Non-pigmented ciliary epithelial cell (primary cell): ENCODE data around the gene NOP9.
"Not testable (repeated sequence)": the region's sequence is repeated elsewhere in the genome, so short reads cannot be mapped to it uniquely, and the experiment has no call there.

Experiments used
- DNase-seq: peaks from one replicate; pipeline ENCODE4 v3.0.0-alpha.2; 2010; ENCODE audit warnings: low read depth

The NOP9 gene

DNA sequence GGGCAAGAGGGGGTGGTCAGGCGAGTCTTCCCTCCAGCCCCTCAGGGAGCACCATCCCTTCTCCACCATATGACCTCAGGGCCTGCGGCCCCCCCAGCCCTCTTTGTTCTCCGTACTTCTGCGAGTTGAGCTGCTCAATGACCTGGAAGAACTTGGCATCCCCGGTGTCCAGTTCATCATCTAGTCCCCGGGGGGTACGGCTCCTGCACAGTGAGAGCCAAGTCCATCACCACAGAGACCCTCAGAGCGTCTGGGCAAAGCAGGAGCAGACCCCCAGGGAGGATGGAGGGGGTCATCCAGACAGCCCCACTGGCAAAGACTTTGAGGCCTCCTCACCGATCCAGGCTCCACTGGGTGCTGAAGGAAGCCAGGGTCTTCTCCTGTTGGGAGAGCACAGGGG, 26.3 kb downstream of the NOP9 start:
- no peak for DNase-seq

GRCh38 chr14:24327303-24327702, 27.7 kb downstream of the NOP9 start:
- DNase-seq, result no peak

DNA sequence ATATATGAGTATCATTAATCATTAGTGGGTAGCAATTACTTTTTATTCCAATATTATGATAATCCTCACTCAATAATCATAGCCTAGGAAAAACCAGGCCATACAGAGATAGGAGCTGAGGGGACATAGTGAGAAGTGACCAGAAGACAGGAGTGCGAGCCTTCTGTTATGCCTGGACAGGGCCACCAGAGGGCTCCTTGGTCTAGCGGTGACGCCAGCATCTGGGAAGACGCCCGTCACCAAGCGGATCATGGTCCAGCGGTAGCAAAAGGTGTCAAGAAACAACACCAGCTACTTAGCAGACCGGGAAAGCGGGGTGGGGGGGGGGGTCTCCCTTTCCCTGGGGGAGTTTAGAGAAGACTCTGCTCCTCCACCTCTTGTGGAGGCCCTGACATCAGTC, 28.3 kb downstream of the NOP9 start:
- DNase-seq, result not testable (repeated sequence)

- DNase-seq, result no peak
Measured at GRCh38 chr14:24329073-24329663, 29.5 kb downstream of the NOP9 start.

GRCh38 chr14:24329736-24330135, 30.1 kb downstream of the NOP9 start:
- DNase-seq, result no peak

- DNase-seq, result no peak
Measured at GRCh38 chr14:24330973-24331674, 31.5 kb downstream of the NOP9 start.

DNA sequence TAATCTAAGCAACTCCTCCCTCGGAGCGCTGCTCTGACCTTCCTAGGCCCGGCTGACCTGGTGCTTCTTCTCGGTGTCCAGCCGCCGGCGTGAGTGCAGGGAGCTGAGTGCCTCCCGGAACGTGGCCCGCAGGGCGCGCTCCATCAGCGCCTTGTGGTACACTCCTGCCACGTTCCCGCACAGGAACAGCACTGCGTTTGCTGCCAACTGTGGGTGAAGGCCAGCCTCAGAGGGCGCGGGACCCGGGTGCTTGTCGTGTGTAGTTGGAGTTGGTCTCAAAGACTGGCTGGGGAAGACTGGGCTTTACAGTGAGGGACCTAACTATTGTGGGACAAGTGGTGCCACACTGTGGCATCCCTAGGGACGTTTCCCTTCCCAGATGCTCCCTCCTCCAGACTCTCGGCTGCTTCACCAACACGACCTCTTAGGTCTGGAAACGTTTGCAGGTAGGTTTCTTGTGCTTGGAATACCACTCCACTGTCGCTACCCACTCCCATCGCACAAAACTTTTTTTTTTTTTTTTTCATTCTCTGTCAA, 32.1 kb downstream of the NOP9 start:
- no peak for DNase-seq

DNA sequence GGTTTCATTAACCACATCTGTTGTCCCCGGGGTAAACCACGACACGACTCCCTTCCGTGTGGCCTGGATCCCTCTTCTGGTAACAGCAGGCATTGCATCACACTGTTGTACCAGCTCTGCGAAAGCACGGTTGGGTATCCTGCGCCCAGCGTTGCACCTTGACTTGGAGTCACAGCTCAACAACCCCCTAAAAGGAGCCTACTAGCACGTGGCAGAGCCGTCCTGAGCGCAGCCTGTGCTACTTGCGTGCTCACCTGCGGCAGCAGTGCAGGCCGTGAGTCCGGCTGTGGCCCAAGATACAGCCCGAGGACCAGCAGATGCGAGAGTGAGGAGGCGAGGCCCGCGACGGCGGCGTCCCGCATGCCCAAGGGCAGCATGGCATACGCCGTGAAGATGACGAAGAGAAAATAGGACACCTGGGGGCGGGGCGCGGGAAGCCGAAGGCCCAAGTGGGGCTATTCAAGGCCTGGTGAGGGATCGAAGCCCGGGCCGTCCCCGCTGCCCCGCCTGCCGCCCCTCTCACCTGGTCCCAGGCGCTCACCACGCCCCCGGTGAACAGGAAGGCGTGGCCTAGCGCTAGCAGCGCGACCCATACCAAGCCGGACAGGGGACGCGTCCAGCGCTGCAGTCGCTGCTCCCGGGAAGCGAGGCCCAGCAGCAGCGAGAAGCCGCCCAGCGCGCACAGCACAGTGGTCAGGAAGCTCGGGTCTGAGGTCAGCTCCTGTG, 32.8 kb downstream of the NOP9 start:
- no peak for DNase-seq

DNA sequence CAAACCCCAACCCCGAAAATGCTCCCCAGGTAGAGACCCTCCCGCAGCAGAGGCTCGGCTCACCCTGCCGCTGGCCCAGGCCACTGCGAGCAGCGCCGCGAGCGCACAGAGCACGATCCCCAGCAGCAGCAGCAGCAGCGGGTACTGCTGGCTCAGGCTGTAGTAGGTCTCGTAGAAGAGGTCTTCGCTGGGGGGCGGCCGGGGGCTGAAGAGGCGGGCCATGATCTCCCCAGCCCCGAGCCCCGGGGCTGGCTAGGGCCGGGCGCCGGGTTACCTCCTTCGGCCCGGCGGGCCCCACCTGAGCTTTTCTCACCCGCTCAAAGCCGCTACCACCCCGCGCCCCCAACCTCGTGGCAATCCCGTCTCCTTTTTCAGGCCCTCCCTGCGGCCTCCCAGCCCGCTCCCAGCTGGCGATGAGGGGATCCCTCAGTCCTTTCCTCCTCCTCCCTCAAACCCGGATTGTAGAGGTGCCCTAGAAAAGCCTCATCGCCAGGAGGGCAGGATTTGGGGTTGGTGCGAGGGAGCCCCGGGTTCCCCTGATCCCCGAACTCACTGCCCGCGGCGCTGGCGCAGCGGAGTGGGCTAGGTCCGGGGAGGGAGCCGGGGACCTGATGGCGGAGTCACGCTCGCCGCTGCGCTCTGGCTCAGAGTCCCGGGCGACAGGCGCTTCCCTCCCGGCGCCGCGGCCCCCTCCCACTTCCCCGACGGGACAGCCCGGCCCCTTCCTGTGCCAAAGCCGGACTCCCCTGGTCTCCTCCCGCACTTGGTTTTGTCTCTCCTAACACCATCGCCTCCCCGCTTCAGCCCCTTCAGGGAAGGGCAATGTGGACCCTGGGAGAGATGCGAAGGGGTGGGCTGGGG, 35.0 kb downstream of the NOP9 start, which contains the start of gene ADCY4:
ADCY4 (minus strand) TSS at position 641 of the 861 bp plus-strand sequence; CDS start at position 222, 419 bp downstream.
- no peak for DNase-seq

DNA sequence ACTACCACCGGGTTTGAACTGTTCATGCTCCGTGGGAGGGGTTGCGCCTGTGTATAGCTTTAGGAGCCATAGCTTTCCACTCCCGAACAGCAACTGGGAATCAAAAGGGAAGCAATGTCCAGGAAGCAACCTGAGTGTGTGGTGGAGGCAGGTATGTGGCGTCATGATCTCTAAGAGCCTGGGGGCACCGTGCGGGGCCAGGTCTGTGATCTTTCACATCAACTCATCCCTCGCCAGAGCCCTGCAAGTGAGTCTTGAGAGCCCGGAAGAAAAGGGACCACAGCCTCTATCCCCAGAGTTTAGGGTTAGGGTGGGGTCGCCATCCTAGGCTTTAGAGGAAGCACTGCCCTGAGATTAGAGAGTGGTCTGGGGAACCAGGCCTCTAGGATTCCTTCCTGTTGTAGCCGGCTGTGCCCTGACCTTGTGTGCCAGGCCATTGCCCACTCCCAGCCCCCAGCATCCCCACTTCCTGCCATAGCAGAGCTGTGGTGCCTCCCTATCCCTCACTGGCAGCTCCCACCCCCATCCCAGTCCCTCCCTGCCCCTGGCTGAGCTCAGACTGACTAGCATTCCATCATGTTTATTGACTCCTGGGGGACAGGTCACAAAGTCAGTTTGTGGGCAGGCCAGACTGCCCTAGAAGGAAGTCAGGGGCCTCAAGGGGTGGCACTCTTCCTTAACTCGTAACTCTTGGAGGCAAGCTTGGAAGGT, 36.0 kb downstream of the NOP9 start:
- no peak for DNase-seq

DNA sequence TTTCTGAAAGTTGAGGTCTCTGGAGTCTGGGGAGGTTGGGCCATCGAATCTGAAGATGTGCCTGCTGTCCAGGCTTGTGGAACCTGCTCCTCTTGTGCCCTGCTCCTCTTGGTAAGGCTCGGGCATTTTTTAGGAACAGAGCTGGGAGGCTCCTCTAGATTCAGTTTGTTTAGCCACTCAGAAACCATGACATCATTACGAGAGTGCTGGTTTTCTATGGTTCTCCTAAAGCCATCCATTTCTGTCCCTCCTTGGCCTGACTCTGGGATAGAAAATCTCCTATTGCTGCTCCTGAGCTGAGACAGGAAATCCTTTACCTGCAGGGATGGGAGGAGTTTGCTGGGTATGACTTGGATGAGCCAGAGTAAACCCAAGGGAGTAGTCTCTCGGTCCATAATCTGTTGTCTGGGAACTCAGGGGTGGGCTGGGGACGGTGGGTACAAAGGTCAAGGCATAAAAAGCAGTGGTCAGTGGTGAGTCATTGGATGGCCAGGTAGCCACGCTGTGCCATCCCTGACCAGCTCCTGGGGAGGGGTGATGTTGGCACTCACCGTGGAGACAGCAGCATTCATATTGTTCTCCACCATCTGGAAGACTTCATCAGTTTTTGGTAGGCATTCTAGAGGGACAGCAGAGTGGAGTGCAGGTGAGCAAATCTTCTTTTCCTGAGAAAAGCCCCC, 37.6 kb downstream of the NOP9 start:
- DNase-seq, result no peak

DNA sequence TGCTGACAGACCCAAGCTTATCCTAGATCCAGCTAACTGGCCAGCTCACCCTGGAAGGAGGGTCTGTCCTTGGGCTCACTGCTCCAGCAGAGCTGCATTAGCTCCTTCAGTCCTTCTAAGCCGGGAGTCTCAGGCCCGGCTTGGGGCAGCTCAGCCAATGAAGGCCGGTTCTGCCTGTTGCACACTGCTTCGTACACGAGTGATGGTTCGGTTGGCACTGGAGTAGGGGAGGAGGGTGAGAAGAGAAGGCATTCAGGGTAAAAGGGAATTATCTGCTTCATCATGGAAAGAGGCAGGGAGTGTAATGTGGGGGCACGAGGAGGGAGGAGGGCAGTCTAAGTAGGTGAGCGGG, 38.1 kb downstream of the NOP9 start:
- DNase-seq, result no peak

DNA sequence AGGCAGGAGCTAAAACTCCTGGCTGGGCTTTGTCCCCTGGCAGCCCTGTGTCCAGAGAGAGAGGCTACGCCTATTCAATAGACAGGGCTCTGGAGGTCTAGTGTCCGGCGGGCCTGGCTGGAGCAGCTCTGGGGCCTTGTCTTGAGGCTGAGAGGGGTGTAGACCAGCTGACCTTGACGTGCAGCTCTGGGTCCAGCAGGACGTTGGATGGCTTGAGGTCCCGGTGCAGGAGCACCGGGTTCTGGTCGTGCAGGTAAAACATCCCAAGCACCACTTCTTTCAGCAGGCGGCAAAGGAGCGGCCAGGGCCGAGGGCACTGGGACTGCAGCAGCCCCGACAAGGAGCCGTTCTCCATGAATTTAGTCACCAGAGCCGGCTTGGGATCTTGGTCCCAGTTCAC, 39.2 kb downstream of the NOP9 start:
- DNase-seq, result no peak

GRCh38 chr14:24339284-24340151, 39.9 kb downstream of the NOP9 start, which contains the start of gene RIPK3:
TSS of gene RIPK3 (minus strand) at chr14:24339991. CDS start at chr14:24339826, 165 bp downstream.
- DNase-seq, result no peak

- no peak for DNase-seq
Measured at GRCh38 chr14:24340606-24341005, 41.0 kb downstream of the NOP9 start.

DNA sequence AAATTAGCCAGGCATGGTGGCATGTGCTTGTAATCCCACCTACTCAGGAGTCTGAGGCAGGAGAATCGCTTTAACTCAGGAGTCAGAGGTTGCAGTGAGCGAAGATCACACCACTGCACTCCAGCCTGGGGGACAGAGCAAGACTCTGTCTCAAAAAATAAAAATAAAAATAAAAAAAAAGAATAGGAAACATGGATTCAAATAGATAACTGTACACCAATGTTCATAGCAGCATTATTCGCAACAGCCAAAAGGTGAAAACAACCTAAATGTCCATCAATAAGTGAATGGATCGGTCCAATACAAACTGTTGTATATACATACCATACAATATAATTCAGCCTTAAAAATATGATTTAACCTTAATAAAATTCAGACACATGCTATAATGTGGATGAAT, 43.2 kb downstream of the NOP9 start:
- no peak for DNase-seq

GRCh38 chr14:24343795-24344660, 44.4 kb downstream of the NOP9 start:
- no peak for DNase-seq

GRCh38 chr14:24347134-24347533, 47.5 kb downstream of the NOP9 start:
- DNase-seq, result no peak

- DNase-seq, result no peak
Measured at GRCh38 chr14:24348186-24348585, 48.5 kb downstream of the NOP9 start.
